Muscle layer of colon (tissue), 2 donors: Measurements from ENCODE around the gene PRPF8.

ENCODE experiments used
- H3K27ac ChIP-seq: one replicate; pipeline ENCODE4 v1.7.0; 2013; ENCODE audit warnings: low read depth, mild to moderate bottlenecking, low read length, moderate library complexity
- H3K27me3 ChIP-seq, 2 donors: one replicate each; pipeline ENCODE4 v1.7.0; 2013; ENCODE audit warnings: low read length in 2 of 2, mild to moderate bottlenecking in 2 of 2; ENCODE audit not compliant: insufficient read depth in 2 of 2, control insufficient read depth in 1 of 2
- H3K36me3 ChIP-seq: one replicate; pipeline ENCODE4 v1.7.0; 2013; ENCODE audit warnings: mild to moderate bottlenecking, low read length; ENCODE audit not compliant: insufficient read depth
- H3K4me1 ChIP-seq: one replicate; pipeline ENCODE4 v1.7.0; 2013; ENCODE audit warnings: mild to moderate bottlenecking, low read length; ENCODE audit not compliant: insufficient read depth
- H3K4me3 ChIP-seq, 2 donors: one replicate each; pipeline ENCODE4 v1.7.0; 2013; ENCODE audit warnings: low read length in 2 of 2, low read depth in 1 of 2, mild to moderate bottlenecking in 1 of 2, moderate library complexity in 1 of 2
- H3K9ac ChIP-seq: one replicate; pipeline ENCODE4 v1.7.0; 2013; ENCODE audit warnings: low read length
- H3K9me3 ChIP-seq: one replicate; pipeline ENCODE4 v1.7.0; 2013; ENCODE audit warnings: mild to moderate bottlenecking, low read length
- donor health status: abdominal sarcoma.
- donor health status: Adenocarcinoma of cecum.

Gene PRPF8

GRCh38 chr17:1612400-1612799 is 72.3 kb downstream of the PRPF8 start:
- no peak overlapping the region for H3K27ac ChIP-seq

GRCh38 chr17:1611715-1612114 is 73.0 kb downstream of the PRPF8 start:
- no peak overlapping the region for H3K4me3 ChIP-seq
- H3K27ac ChIP-seq, result no peak overlapping the region
- H3K4me1 ChIP-seq, result no peaks in the 10 kb centered on the region
- no peaks in the 10 kb centered on the region for H3K36me3 ChIP-seq
- H3K27me3 ChIP-seq, result no peaks in the 10 kb centered on the region
- no peaks in the 10 kb centered on the region for H3K9me3 ChIP-seq
- H3K9ac ChIP-seq, result no peak overlapping the region

More at GRCh38 chr17:1612400-1612799, 72.3 kb downstream of the PRPF8 start:
- no peaks in the 10 kb centered on the region for H3K9me3 ChIP-seq
- no peak overlapping the region for H3K9ac ChIP-seq
- H3K4me1 ChIP-seq, result no peaks in the 10 kb centered on the region
- no peak overlapping the region for H3K4me3 ChIP-seq
- H3K36me3 ChIP-seq, result no peaks in the 10 kb centered on the region
- H3K27me3 ChIP-seq, result no peaks in the 10 kb centered on the region

GRCh38 chr17:1608676-1609075 is 76.0 kb downstream of the PRPF8 start:
- Histone ChIP-seq H3K9ac (no peak overlapping the region), H3K9me3 (no peaks in the 10 kb centered on the region), H3K27me3 (no peaks in the 10 kb centered on the region), H3K4me3 (no peak overlapping the region), H3K36me3 (no peaks in the 10 kb centered on the region), H3K4me1 (no peaks in the 10 kb centered on the region), H3K27ac (no peak overlapping the region)

- Histone ChIP-seq H3K27ac (no peak overlapping the region), H3K4me3 (no peak overlapping the region), H3K9me3 (no peaks in the 10 kb centered on the region), H3K9ac (no peak overlapping the region), H3K27me3 (no peaks in the 10 kb centered on the region), H3K4me1 (no peaks in the 10 kb centered on the region), H3K36me3 (no peaks in the 10 kb centered on the region)
Measured at GRCh38 chr17:1607971-1608320, 76.7 kb downstream of the PRPF8 start.

GRCh38 chr17:1606352-1606985 is 78.2 kb downstream of the PRPF8 start:
- Histone ChIP-seq H3K4me1 (no peaks in the 10 kb centered on the region), H3K27ac (no peak overlapping the region), H3K9ac (no peak overlapping the region), H3K27me3 (no peaks in the 10 kb centered on the region), H3K9me3 (no peaks in the 10 kb centered on the region), H3K36me3 (no peaks in the 10 kb centered on the region), H3K4me3 (no peak overlapping the region)

- Histone ChIP-seq H3K9me3 (no peaks in the 10 kb centered on the region), H3K27me3 (no peaks in the 10 kb centered on the region), H3K4me3 (no peak overlapping the region), H3K27ac (no peak overlapping the region), H3K9ac (no peak overlapping the region), H3K4me1 (no peaks in the 10 kb centered on the region), H3K36me3 (no peaks in the 10 kb centered on the region)
Measured at GRCh38 chr17:1605681-1606351, 78.9 kb downstream of the PRPF8 start.

GRCh38 chr17:1604831-1605528 is 79.7 kb downstream of the PRPF8 start:
- H3K36me3 ChIP-seq, result no peaks in the 10 kb centered on the region
- no peaks in the 10 kb centered on the region for H3K9me3 ChIP-seq
- no peak overlapping the region for H3K9ac ChIP-seq
- H3K4me1 ChIP-seq, result no peaks in the 10 kb centered on the region
- H3K4me3 ChIP-seq, result no peak overlapping the region
- no peaks in the 10 kb centered on the region for H3K27me3 ChIP-seq
- H3K27ac ChIP-seq, result no peak overlapping the region

GRCh38 chr17:1601571-1601970 is 83.1 kb downstream of the PRPF8 start:
- Histone ChIP-seq H3K9ac (no peak overlapping the region), H3K27ac (no peak overlapping the region), H3K4me3 (no peak overlapping the region), H3K4me1 (no peaks in the 10 kb centered on the region), H3K27me3 (no peaks in the 10 kb centered on the region), H3K9me3 (no peaks in the 10 kb centered on the region), H3K36me3 (no peaks in the 10 kb centered on the region)
